HG02938 (cell line): ENCODE measurements around the gene EEF1G.
"Not testable (repeated sequence)": the region's sequence is repeated elsewhere in the genome, so short reads cannot be mapped to it uniquely, and the experiment has no call there.

Experiments
- ATAC-seq: cut with Tn5 transposase; IDR thresholded peaks from one replicate; pipeline ENCODE4 v1.9.1; 2021; ENCODE audit warnings: mild to moderate bottlenecking, moderate library complexity; ENCODE audit not compliant: unreplicated experiment

The EEF1G gene, protein sequence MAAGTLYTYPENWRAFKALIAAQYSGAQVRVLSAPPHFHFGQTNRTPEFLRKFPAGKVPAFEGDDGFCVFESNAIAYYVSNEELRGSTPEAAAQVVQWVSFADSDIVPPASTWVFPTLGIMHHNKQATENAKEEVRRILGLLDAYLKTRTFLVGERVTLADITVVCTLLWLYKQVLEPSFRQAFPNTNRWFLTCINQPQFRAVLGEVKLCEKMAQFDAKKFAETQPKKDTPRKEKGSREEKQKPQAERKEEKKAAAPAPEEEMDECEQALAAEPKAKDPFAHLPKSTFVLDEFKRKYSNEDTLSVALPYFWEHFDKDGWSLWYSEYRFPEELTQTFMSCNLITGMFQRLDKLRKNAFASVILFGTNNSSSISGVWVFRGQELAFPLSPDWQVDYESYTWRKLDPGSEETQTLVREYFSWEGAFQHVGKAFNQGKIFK

DNA sequence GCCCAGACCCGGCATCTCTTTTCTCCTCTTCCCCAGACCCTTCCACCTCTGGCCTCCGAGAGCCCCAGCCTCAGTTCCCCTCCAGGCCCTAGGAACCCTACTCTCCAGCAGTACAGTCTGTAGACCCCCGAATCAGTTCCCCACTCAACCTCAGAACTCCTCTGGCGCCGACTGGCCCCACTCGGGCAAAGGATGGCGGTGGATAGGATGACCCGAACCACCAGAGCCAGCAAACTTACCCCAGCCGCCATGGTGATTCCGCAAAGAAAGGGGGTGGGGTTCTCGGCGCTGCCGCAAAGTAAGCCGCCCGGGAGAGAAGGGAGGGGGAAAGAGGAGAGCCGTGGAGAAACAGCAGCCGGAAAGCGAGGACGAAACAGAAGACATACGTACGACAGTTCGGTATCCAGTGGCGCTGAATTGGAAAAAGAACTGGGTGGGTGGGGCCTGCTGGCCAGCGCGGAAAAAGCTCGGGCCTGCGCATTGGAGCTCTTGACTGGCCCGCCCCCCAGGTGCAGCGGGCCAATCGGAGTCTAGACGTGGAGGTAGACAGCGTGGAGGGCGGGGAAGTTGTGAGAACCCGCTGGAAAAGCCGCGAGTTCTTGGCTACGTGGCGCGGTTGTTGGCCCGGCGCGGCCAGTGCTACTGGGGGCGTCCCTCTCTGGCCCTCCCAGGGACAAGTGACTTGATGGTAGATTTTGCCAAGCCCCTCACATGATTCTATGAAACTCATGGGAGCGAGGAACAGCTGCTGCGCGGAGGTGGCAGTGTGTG lies at the start of gene EEF1G:
Gene EEF1G (minus strand): TSS at position 300 of the 771 bp plus-strand sequence. CDS start 49 bp downstream, at position 251.
- peak; percentile 87 for ATAC-seq

DNA sequence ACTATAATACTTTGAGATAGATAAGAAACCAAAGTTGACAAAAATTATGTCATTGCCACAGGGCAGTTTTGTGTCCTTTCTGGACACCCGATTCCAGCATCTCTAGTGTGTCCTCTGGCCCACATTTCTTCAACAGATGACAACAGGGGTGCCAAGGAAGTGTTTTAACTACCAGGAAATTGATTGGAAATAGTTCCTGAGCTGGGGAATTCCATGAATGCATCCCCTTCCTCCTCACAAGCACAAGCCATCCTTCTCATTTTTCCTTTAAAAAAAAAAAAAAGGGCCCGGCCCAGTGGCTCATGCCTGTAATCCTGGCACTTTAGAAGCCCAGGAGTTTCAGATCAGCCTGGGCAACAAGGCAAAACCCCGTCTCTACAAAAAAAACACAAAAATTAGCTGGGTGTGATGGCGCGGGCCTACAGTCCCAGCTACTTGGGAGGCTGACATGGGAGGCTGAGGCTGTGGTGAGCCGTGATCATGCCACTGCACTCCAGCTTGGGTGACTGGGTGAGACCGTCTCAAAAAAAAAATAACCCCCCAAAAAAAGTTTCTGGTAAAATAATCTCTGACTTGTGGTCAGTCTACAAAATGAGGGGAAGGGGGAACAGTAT lies 48.9 kb upstream of the EEF1G start:
- no peak for ATAC-seq

DNA sequence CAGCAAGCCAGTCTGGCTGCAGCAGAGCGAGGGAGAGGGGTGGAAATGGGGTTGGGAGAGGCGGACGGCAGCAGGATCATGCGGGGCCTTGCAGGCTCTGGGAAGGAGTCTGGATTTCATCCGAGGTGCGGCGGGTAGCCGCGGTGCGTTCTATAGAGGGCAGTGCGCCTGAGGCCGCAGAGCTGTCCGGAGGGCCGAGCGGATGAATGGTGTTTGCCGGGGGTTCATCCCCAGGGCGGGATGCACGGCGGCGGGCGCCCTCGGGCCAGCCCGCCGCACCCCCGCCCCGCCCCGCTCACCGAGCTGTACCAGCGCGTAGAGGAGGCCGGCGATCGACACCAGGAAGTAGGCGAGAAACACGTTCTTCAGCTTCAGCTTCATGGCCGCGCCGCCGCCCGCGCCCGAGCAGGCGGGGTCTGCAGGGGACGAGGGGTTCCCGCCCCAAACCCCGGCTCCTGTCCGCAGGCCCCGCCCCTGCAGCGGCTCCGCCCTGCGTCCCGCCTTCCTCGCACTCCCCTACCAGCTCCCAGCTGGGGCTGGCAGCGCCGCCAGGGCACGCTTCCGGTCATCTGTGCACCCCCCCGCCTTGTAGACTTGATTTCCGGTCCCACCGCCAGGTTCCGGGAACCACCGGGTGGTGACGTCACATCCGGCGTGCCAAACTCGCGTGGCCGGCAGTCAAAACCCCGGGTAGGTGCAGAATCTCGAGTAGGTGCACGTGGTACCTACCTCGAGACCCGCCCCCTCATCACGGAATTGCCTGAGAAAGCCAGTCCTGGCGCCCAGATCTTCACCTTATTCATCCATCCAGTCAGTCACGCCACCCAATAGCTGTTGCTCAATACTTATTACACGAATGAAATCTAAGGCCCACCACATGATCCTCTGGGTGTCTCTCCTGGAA lies 48.1 kb upstream of the EEF1G start, which contains the start of gene B3GAT3:
Gene B3GAT3 (minus strand): TSS at position 420 of the 904 bp plus-strand sequence. CDS start 39 bp downstream, at position 381.
- ATAC-seq: peak; percentile 88

DNA sequence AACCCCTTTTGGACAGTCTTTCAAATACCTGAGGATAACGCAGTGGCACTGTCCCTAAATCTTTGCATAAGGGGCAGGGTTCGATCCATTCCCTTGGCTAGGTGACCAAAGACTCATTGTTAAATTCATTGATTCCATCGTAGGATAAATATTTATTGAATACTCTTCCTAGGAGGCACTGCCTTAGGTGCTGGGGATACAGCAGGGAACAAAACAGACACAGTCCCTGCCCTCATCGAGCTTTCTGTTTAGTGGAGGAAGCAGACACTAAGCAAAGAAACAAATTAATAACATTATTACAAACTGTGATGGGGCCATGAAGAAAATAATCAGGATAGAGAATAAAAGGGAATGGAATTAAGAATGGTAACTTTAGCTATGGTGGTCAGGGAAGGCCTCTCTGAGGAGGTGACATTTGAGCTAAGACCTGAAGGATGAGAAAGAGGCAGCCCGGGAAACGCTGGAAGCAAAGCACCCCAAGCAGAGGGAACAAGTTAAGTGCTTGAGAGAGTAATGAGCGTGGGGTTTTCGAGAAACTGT lies 47.4 kb upstream of the EEF1G start:
- no peak for ATAC-seq

DNA sequence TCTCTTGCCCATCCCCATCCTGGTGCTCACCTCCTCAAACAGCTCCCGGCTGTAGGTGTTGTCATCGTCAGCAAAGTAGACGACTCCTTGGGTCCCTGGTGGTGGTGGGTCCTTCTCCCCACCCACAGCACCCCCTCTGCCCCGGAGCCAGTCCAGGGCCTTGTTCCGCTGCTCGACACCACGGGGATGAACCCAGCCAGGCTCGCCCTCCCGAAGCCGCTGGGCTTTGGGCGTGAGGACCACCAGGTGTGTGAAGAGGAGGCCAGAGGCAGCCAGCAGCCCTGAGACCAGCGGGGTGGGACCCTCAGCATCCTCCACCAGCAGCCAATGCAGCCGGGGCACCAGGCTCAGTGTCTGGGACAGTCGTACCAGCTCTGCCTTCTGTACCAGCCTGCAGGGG lies 43.3 kb upstream of the EEF1G start:
- ATAC-seq: not testable (repeated sequence)

DNA sequence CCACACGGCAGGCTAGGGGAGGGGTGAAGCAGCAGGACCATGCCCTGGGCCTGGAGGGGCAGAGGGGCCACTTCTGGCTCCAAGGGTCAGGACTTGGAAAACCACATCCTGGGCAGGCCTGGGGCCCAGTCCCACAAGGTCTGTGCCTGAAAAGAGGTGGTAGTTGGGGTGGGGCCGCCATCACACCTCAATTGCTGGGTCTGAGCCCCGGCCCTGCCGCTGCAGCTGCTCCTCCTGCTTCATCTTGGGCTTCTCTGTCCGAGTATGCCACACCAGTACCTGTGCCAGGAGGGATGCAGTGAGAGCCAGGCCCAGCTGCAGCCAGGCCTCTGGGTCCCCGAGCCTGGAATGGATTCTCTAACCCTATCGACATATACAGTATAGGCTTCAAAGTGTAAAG lies 41.8 kb upstream of the EEF1G start:
- ATAC-seq: no peak

DNA sequence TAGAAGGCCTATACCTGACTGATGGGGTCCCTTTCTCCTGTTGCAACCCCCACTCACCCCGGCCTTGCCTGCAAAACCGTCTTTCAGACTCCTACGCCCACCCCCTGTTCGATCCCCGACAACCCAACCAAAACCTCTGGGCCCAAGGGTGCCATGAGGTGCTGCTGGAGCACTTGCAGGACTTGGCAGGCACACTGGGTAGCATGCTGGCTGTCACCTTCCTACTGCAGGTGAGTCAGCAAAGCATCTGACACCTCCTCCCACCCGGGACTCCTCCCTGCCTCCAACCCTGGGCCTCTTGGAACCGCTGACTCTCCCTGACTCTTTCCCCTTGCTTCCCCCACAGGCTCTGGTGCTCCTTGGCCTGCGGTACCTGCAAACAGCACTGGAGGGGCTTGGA lies 40.6 kb upstream of the EEF1G start:
- ATAC-seq: no peak

DNA sequence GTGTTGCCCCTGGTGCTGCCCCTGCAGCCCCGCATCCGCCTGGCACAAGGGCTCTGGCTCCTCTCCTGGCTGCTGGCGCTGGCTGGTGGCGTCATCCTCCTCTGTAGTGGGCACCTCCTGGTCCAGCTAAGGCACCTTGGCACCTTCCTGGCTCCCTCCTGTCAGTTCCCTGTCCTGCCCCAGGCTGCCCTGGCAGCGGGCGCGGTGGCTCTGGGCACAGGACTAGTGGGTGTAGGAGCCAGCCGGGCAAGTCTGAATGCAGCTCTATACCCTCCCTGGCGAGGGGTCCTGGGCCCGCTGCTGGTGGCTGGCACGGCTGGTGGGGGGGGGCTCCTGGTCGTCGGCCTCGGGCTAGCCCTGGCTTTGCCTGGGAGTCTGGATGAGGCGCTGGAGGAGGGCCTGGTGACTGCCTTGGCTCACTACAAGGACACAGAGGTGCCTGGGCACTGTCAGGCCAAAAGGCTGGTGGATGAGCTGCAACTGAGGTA lies 39.6 kb upstream of the EEF1G start:
- ATAC-seq: no peak

DNA sequence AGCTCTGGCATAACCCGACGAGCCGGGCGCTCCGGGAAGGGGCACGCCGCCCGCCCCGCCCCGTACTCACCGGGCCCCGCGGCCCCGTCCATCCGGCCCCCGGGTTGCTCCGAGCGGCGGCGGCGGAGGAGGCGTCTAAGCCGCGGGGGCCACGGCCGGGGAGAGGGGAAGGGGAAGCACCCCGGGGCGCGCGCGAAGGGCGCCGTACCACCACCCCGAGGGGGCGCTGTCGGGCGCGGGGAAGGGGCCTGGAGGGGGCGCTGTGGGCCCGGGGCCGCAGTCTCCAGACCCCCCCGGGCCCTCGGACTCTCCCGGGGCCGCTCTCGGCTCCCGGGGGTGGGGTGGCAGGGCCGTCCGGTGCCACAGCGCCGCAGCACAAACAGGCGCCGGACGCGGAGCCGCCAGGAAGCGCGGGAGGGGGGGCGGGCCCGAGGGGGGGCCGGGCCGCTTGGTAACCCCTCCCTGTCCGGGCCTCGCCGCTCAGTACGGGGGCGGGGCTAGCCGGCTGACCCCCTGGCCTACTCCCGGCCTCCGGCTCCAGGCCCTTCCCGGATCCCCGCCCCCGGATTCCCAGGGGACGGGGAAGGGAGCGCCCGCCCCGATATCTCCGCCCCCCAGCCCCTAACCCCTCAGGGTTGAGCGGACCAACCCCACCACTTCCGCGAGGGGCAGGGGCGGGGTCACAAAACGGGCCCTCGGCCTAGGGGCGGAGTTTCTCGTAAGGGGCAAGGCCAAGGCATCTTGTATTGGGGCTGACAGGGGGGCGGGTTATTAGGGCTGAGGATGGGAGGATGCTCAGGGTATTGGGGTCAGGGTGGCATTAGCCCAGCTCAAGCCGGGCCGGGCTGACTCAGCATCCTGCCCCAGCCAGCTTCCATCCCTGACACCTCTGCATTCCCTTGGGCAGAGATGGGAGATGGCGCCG lies 38.9 kb upstream of the EEF1G start, which contains the start of the genes EML3 and ROM1:
Gene EML3 (minus strand): TSS at position 410 of the 925 bp plus-strand sequence. CDS start 318 bp downstream, at position 92.
Gene ROM1 (plus strand): TSS at position 892 of the 925 bp plus-strand sequence. CDS start 25 bp downstream, at position 917.
- peak; percentile 62 for ATAC-seq

DNA sequence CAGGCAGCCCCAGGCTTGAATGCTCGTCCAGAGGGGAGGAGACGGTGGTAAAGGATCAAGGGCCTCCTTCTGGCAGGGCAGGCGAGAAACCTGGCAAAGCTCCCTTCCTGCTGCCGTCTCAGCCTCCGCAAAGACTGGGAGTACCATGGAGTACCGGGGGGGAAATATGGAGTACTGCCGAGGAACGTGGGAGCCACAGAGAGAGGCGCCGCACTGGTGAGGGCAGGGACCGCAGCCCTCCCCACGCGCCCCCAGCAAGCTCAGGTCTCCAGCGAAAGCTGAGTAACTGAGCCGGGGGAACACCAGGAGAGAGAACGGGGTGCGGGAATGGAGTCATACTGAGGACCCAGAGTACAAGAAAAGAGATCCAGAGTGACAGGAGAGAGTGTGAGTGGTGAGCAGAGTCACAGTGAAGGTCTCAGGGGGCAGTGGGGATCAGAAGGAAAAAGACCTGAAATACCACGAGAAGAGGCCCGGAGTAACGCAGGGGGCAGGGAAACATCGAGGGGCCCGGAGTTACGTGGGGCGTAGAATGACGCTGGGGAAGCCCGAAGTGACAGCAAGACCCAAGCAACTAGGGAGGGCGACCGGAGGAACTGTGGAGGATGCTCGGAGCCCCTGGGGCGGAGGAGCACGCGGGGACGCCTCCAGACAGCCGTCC lies 38.1 kb upstream of the EEF1G start:
- ATAC-seq: peak; percentile 24

DNA sequence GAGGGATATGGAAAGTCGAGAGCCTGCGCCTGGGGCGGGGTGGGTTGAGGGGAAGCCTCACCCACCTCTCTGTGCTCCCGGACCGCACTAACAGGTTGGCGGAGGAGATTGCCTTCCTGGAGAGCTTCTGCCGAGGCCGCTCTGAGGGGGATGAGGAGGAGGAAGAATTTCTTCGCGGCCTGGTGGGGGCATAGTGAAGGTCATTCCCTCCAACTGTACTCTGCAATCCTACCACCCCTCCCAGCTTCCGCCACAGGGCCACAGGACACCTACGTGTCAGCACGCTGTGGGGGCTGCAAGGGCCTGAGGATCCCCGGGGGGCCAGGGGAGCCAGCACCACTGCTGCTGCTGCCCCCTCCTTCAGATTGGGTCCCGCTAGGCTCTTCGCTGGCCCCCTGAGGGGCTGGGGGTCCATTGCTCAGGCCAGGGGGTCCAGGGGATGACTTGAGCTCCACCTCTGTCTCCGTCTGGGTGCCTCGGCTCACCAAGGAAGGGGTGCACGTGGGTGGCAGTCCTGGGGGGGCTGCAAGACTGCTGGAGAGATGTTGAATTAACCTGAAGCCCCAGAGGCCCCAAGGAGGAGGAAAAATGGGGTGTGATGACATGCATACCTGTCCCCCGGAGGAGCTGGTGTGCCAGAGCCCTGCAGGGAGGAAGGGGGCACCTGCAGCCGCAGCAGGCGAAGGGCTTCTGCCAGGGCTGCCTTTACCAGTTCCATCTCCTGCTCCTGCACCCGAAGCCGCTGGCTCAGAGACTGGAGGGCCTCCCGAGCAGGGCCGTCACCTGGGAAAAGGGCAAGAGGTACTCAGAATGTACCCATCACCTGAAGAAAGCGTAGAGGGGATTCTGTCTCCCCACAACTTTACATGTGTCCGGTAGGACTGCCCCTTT lies 37.4 kb upstream of the EEF1G start:
- no peak for ATAC-seq

DNA sequence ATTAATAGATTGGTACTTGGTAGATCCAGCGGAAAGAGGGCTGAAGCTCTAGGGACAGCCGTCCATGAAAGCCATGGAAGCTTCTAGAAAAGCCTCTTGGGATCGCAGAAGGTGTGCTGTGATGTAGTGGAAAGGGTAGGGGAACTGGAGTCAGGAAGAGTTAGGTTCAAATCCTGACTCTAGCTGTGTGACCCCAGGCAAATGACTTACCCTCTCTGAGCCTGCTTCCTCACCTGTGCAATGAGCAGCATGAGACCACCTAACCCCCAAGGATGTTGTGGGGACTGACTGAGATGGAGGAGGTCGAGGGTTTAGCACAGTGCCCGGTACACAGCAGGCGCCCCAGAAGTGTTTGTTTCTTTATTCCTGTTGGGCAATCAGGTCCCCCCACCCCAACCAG lies 36.7 kb upstream of the EEF1G start:
- ATAC-seq: no peak

DNA sequence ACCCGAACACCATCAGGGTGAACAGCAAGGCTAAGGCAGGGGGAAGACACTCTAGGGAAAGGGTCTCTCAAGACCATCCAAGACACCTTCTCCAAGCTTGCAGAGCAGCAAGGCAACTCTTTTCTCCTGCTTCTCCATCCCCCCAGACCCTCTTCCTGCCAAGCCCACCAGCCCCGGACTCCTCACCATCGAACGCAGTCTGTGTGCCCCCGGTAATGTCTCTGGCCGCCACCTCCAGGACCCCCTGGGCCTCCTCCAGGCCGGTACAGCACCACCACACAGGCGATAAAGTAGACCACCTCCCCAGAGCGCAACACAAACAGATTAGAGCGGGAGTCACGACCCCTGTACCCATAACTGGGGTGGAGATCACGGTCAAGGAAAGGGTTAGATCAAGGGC lies 35.1 kb upstream of the EEF1G start:
- ATAC-seq: no peak

DNA sequence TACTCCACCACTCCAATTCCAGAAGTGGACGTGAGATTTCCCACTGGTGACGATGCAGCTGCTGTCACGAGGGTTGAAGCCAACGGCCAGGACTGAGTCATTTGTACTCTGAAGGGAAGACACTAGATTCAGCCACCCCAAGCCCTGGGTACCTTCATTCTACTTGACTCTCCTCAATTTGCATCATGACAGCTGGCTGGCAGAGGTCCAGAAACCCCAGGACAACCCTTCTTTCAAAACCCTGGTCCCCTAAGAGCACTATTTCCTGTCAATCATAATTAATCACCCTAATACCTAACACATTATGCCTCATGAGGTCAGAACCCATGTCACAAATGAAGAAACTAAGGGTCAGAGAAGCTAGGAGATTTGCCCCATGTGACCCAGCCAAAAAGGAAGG lies 34.0 kb upstream of the EEF1G start:
- ATAC-seq: no peak

DNA sequence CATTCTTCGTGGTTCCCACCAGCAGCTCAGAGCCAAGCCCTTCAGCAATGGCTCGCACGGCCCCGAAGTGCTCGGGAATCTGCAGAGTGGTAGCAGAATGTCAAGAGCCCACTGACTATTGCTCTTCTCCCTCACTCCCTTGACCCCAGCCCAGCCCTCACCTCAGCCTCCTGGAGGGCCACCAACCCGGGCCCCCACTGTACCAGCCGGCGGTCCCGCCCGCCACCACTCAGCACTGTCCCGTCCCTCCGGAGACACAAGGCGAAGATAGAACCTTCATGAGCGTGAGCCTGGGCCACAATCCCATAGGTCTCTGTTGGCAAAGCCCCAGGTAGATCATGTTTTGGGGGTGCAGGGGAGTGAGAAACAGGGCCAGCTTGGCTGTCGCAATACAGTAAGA lies 32.2 kb upstream of the EEF1G start:
- no peak for ATAC-seq

DNA sequence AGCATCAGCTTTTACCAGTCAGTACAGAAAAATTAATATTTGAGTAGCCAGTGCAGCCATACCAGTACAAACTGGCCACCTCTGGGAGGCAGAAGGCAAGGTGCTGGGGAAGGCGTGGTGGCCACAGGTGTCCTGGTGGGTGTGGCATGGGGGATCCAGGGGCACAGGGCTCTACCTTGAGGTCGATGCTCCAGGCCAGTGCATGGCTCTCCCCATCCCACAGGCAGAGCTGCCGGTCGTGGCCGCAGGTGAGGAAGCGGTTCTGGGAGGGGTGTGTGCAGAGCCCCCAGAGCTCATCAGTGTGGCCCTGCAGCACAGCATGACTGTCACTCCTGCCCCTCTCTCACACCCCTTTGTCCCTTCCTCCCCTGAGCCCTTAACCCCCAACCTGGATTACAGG lies 31.8 kb upstream of the EEF1G start:
- ATAC-seq: no peak

DNA sequence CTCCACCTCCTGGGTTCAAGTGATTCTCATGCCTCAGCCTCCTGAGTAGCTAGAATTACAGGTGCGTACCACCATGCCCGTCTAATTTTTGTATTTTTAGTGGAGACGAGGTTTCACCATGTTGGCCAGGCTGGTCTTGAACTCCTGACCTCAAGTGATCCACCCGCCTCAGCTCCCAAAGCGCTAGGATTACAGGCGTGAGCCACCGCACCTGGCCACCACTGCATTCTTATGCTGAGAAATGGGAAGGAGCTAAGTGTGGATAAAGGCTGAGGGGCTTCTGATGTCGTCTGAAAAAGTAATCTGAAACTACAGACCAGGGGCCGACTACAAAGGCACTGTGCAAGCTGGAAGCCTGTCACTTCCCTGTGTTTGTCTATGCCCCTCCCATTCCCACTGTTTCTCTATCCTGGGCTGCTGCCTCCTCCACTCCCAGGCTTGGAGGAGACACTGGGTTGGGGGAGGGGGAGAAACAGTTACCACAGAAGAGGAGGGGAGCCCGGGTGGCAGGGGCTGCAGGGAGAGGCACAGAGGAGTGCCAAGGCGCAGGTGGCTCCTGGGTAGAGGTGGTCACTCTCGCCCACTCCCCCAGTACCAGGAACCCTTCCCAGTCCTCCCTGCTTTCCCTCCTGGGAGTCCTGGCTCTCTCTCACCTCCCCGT lies 30.9 kb upstream of the EEF1G start:
- ATAC-seq: no peak
